Epithelial cell of proximal tubule (primary cell): ENCODE data around the gene FUT1. TPM values are rescaled to one million over a fixed set of nuclear protein-coding genes. Genes with fewer than 3 reads are reported as not detected.

Experiments
- DNase-seq: peaks from one replicate; pipeline ENCODE4 v3.0.0-alpha.2; 2011; ENCODE audit warnings: low read depth
- H3K4me3 ChIP-seq: 2 replicates; pipeline ENCODE4 v1.5.1; 2011; ENCODE audit warnings: low read depth, mild to moderate bottlenecking, low read length
- total RNA-seq: library from RNA; depleted of rRNA; stranded (reverse); fragments of >200 nt; gene quantifications from 2 replicates; pipeline ENCODE4 v1.2.3, GENCODE V29; 2015
- TF ChIP-seq, protein P1 (sequence below): conservative IDR thresholded peaks from 2 replicates; pipeline ENCODE4 v1.5.1; 2012; ENCODE audit warnings: low read depth, mild to moderate bottlenecking, low read length

Gene FUT1
- total RNA-seq, 1 donor from 2014 or later = 2.9 TPM

DNA sequence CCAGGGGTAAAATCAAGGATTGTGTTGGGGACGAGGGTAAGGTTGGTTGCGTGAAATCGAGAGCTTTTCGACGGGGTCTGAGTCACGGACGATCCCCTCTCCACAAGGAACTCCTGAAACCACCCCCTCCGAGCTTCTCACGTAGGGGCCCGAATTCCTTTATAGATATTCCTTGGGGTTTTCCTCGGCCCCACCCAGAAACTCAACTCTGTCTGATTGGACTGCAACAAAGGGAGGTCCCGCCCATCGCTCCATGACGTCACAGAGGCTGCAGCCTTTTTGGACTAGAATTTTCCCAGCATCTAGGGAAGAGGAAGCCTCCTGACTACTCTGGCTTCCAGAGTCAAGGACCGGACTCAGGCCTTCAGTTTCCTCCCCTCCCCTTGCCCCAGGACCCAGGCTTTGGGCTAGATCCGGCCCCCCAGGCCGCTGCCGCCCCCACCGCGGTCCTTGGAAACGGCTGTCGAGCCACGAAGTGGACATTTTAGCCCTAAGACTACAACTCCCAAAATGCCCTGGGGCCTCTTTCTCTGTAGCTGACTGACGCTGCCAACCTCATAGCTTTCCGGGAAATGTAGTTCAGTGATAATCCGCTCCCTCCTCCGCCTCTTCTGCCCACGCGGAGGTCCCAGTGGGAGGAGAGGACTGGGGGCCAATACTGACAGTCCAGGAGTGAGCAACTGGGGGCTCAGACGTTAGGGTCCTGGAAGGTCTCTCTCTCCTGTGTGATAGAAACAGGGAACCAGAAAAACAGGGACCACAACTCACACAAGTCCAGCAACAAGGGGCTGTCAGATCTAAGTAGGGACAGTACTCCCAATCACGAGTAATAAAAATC is 5.5 kb downstream of the FUT1 start, which contains the start of gene IZUMO1:
IZUMO1 (minus strand) TSS at position 172 of the 838 bp plus-strand sequence. CDS start 1,050 bp downstream, outside the sequence.
- TF ChIP-seq, protein P1, sequence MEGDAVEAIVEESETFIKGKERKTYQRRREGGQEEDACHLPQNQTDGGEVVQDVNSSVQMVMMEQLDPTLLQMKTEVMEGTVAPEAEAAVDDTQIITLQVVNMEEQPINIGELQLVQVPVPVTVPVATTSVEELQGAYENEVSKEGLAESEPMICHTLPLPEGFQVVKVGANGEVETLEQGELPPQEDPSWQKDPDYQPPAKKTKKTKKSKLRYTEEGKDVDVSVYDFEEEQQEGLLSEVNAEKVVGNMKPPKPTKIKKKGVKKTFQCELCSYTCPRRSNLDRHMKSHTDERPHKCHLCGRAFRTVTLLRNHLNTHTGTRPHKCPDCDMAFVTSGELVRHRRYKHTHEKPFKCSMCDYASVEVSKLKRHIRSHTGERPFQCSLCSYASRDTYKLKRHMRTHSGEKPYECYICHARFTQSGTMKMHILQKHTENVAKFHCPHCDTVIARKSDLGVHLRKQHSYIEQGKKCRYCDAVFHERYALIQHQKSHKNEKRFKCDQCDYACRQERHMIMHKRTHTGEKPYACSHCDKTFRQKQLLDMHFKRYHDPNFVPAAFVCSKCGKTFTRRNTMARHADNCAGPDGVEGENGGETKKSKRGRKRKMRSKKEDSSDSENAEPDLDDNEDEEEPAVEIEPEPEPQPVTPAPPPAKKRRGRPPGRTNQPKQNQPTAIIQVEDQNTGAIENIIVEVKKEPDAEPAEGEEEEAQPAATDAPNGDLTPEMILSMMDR = no peak
- DNase-seq = peak; percentile 52
- peak within 1 kb of the TSS; percentile 62 for H3K4me3 ChIP-seq

DNA sequence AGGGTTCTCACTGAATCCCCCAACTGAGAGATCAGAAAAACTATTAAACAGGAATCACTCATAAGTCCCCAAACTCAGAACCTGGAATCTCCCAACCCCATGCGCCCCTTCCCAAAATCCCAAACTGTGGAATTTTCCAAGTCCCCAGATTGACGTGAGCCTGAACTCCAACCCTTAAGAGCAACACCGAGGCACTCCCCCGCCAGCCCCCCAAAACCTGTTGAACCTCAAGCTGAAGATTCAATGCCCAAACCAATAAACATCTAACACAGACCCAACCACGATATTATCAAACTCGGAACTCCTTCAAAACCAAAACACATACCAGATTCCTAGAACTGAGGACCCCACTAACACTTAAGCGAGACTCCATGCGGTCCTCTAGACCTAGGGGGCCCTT is 6.3 kb downstream of the FUT1 start:
- DNase-seq = no peak
- no peak overlapping the region for H3K4me3 ChIP-seq
- TF ChIP-seq, protein P1 = no peak

DNA sequence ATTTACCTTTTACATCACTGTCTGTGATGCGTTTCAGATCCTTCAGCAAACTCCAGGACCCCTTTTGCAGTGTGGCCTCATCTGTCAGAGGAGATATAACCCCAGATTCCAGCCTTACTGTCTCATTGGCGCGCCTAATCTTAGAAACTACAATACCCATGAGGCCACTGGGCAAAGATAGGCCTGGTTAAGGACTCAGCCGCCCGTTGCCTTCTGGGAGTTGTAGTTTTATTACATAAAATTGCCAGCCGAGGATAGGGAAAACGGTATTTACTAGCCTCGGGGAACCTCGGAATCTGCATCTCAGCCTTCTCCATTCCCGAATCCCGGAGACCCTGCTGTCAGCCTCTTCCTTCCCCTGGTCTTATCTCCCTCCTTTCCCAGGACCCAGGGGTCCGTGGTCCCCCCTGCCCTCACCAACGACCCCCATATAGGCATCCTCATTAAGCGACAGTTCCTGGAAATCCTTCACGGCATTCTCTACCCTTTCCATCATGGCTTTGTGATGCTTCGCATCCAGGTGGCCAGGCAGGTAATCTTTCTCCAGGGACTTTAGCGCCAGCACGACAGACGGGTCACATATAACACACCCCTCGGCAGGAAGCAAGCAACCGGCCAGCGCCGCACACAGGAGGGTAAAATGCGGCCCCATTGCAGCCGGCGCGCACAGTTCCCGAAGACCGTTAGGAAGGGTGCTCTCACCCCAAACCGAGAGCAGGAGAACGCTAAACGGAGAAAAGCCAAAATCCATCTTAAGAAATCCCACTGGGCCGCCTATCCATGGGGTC is 7.0 kb downstream of the FUT1 start:
- no peak overlapping the region for H3K4me3 ChIP-seq
- TF ChIP-seq, protein P1 = no peak
- DNase-seq = no peak

DNA sequence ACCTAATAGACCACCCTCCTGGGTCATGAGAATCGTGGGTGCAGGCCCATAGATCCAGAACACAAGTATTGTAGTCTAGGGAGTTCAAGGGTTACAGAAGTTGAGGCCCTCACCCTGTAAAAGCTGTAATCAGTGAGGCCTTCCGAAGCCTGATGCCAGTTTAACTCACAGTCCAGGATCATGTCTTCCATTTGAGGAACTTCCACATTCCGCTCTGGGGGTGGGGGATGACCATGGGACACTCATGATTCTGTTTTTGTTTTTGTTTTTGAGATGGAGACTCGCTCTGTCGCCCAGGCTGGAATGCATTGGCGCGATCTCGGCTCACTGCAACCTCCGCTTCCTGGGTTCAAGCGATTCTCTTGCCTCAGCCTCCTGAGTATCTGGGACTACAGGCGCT is 10.3 kb downstream of the FUT1 start:
- H3K4me3 ChIP-seq = no peak overlapping the region
- TF ChIP-seq, protein P1 = no peak
- no peak for DNase-seq

DNA sequence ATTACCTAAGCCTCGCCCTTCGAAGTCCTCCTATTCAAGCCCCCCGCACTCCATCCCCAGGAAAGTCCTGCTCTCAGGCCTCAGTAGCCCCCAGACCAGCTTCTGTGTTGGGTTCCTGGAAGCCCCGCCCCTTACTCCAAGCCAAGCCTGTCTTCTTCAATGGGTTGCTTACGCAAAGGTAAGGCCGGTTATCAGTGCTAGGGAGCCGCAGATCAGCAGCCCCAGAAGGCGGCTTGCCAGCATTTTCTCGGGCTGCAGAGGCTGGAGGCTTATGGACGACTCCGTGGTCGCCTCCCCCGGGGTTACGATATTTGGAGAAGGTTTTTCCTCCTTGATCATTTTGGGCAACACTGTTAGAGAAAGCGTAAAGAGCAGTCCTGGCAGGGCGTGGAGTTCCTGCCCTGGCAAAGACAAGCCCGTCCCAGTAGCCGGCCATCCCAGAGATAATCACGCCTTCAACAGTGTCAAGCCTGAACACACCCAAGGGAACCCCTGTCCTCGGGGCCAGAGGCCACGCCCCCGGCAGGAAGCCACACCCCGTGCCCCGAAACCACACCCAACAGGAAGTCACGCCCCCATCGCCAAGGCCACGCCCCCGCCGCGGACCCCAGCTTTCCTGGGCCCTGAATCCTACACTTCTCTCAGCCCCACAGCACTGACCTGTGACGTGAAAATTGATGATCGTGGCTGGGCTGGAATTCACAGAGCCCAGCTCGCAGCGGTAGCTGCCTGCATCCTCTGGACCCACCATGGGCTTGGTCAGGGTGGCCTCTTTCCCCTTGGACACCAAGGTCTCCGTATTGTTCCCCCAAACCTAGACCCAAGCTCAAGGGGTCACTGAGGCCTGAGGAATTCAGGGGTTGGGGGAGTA is 11.1 kb downstream of the FUT1 start:
- H3K4me3 ChIP-seq = no peak overlapping the region
- no peak for DNase-seq
- TF ChIP-seq, protein P1 = no peak

DNA sequence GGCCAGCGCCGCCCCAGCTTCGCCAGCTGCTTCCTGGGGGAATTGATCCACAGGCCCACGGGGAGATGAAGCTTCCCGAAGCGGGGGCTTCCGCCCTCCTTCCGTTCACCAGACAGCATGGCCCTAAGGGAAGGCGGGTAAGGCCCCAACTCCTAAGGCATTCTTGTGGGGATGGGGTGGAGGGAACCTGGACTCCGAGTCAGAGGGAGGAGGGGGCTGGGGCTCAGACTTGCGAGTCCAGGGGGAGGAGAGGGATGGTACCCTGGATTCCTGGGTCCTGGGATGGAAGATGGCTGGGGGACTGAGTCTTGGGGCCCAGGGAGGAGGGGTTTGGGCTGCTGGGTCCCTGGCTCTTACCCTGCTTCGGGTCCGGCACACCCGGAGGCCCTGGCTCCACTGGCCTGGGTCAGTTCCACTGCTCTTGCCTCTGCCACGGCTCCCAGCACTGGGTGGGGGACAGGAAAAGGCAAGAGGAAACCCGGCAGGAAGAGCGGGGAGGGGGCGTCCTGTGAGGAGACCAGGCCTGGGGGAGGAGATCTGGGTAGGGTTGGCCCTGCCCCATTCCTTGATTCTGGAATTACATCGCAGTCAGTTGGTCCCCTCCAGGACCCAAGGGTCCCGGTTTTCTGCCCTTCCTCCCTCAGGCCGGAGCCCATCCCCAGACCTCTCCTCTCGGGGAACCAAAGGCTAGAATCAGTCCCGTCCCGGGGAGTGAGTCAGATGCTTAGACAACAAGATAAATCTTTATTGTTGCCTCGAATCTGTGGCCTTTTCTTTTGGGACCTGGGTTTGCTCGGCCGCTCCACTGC is 12.1 kb downstream of the FUT1 start, which contains the start of gene RASIP1:
RASIP1 (minus strand) TSS at position 447 of the 809 bp plus-strand sequence; CDS start at position 119, 328 bp downstream.
- TF ChIP-seq, protein P1 = no peak
- DNase-seq = no peak
- H3K4me3 ChIP-seq = peak within 1 kb of the TSS; percentile 48
